GM12878 (cell line): ENCODE data around the gene FANCC. TPM values are rescaled to one million over a fixed set of nuclear protein-coding genes. Genes with fewer than 3 reads are reported as not detected.

ENCODE experiments used
- ATAC-seq: fragments of 200-7000 bp; cut with Tn5 transposase; 3 replicates; pipeline ENCODE4 v1.9.1; 2020; ENCODE audit warnings: mild to moderate bottlenecking, moderate library complexity
- BruUV-seq: library from RNA; stranded (reverse); fragments of 400-500 nt; replicated peaks from 2 replicates; lab custom pipeline; 2021; lab: Mats Ljungman, UMichigan
- CTCF ChIA-PET: fragments of 300-600 bp; sonication (Branson Sonifier 250); formaldehyde crosslinking; extraction: SDS; loops from one replicate; lab custom pipeline; 2021; ENCODE audit warnings: inconsistent platforms; lab: Yijun Ruan, JAX
- POLR2A ChIA-PET: fragments of 350-600 bp; formaldehyde crosslinking; extraction: SDS; loops from one replicate; lab custom pipeline; 2021; ENCODE audit warnings: inconsistent platforms; lab: Charles Lee
- RAD21 ChIA-PET: fragments of 300-600 bp; sonication (Branson Sonifier 250); formaldehyde crosslinking; loops from one replicate; lab custom pipeline; 2023; ENCODE audit warnings: antibody characterized with exemption; ENCODE audit not compliant: unreplicated experiment; lab: Charles Lee
- SMC1A ChIA-PET: fragments of 300-600 bp; sonication (Branson Sonifier 250); formaldehyde crosslinking; loops from one replicate; lab custom pipeline; 2023; ENCODE audit not compliant: unreplicated experiment, uncharacterized antibody; lab: Charles Lee
- DNase-seq: peaks from one replicate; pipeline ENCODE4 v3.0.0-alpha.2; 2011; ENCODE audit warnings: low read depth, low spot score
- FAIRE-seq: peaks from 3 replicates; lab custom pipeline; 2011; peaks lifted over from hg19 to GRCh38; lab: Jason Lieb, UNC
- H2AFZ ChIP-seq: 2 replicates; pipeline ENCODE4 v1.6.0; 2011; ENCODE audit warnings: low read depth, low read length, control low read depth; ENCODE audit not compliant: control insufficient read depth
- H3K27ac ChIP-seq: 2 replicates; pipeline ENCODE4 v1.5.1; 2011; ENCODE audit warnings: control low read depth; ENCODE audit not compliant: control insufficient read depth, insufficient read depth
- H3K27me3 ChIP-seq, 2 experiments: replicated peaks in 1 of 2; 2 replicates each; pipeline versions ENCODE4 v1.6.0 to v1.6.1; 2011; ENCODE audit warnings: low read length in 1 of 2; ENCODE audit not compliant: control insufficient read depth in 2 of 2, insufficient read depth in 2 of 2
- H3K36me3 ChIP-seq, 2 experiments: 2 replicates each; pipeline ENCODE4 v1.5.1; 2011; ENCODE audit warnings: low read length in 1 of 2; ENCODE audit not compliant: control insufficient read depth in 2 of 2, insufficient read depth in 2 of 2
- H3K4me1 ChIP-seq: 2 replicates; pipeline ENCODE4 v1.6.1; 2011; ENCODE audit warnings: mild to moderate bottlenecking, low read length, moderate library complexity, mixed read lengths; ENCODE audit not compliant: control insufficient read depth, insufficient read depth
- H3K4me2 ChIP-seq: 2 replicates; pipeline ENCODE4 v1.6.0; 2011; ENCODE audit warnings: control low read depth; ENCODE audit not compliant: control insufficient read depth, insufficient read depth
- H3K4me3 ChIP-seq: fragments of 200-600 bp; sonication (generic); 2 replicates; pipeline ENCODE4 v1.5.1; 2016
- H3K79me2 ChIP-seq: 2 replicates; pipeline ENCODE4 v1.6.0; 2011; ENCODE audit warnings: low read length; ENCODE audit not compliant: control insufficient read depth, insufficient read depth
- H3K9ac ChIP-seq: 2 replicates; pipeline ENCODE4 v1.8.0; 2011; ENCODE audit warnings: low read length, control low read depth, mixed read lengths; ENCODE audit not compliant: control insufficient read depth, insufficient read depth
- H3K9me3 ChIP-seq: replicated peaks from 3 replicates; pipeline ENCODE4 v1.5.1; 2011; ENCODE audit warnings: mild to moderate bottlenecking, low read length; ENCODE audit not compliant: control insufficient read depth, insufficient read depth
- H4K20me1 ChIP-seq: 2 replicates; pipeline ENCODE4 v1.6.0; 2011; ENCODE audit not compliant: control insufficient read depth, insufficient read depth
- ASH2L ChIP-seq: fragments of 300-600, 200-600 bp; sonication (generic); IDR thresholded peaks from 2 replicates; pipeline ENCODE4 v1.6.1; 2017; ENCODE audit warnings: low read depth, mild to moderate bottlenecking, borderline replicate concordance
- BACH1 ChIP-seq: fragments of 450-650 bp; IDR thresholded peaks from 2 replicates; pipeline ENCODE4 v1.6.1; 2017; ENCODE audit warnings: mild to moderate bottlenecking, borderline replicate concordance
- BCL11A ChIP-seq: IDR thresholded peaks from 2 replicates; pipeline ENCODE4 v1.6.1; 2011; ENCODE audit warnings: low read depth, low read length
- CBX5 ChIP-seq: sonication (generic); IDR thresholded peaks from 2 replicates; pipeline ENCODE4 v1.6.1; 2016; ENCODE audit warnings: low read depth, moderate library complexity, mild to moderate bottlenecking, inconsistent platforms
- CHD1 ChIP-seq: IDR thresholded peaks from 2 replicates; pipeline ENCODE4 v1.6.1; 2012; ENCODE audit warnings: low read depth, low read length, improper control_type of control experiment
- FOS ChIP-seq: IDR thresholded peaks from 3 replicates; pipeline ENCODE4 v1.6.1; 2011; ENCODE audit warnings: borderline replicate concordance; ENCODE audit not compliant: insufficient read length; ENCODE audit errors: extremely low read depth
- IRF5 ChIP-seq: fragments of 450-650 bp; IDR thresholded peaks from 2 replicates; pipeline ENCODE4 v1.6.1; 2017; ENCODE audit warnings: borderline replicate concordance
- JUND ChIP-seq: IDR thresholded peaks from 2 replicates; pipeline ENCODE4 v1.6.1; 2012; ENCODE audit warnings: low read depth, mild to moderate bottlenecking, low read length, improper control_type of control experiment, moderate library complexity
- KLF5 ChIP-seq: fragments of 450-650 bp; IDR thresholded peaks from 2 replicates; pipeline ENCODE4 v1.6.1; 2014; ENCODE audit warnings: mild to moderate bottlenecking; ENCODE audit not compliant: partially characterized antibody
- MTA3 ChIP-seq: IDR thresholded peaks from 2 replicates; pipeline ENCODE4 v1.6.1; 2012; ENCODE audit warnings: low read length, inconsistent platforms, borderline replicate concordance
- NR2C2 ChIP-seq: IDR thresholded peaks from 2 replicates; pipeline ENCODE4 v1.6.1; 2011; ENCODE audit warnings: borderline replicate concordance, low read depth; ENCODE audit not compliant: control insufficient read depth, insufficient read length
- SIN3A ChIP-seq: IDR thresholded peaks from 2 replicates; pipeline ENCODE4 v1.6.1; 2012; ENCODE audit warnings: low read depth, low read length, improper control_type of control experiment
- SIX5 ChIP-seq: IDR thresholded peaks from 2 replicates; pipeline ENCODE4 v1.6.1; 2011; ENCODE audit warnings: mild to moderate bottlenecking, low read depth, low read length, moderate library complexity; ENCODE audit not compliant: severe bottlenecking
- SMAD5 ChIP-seq: IDR thresholded peaks from 2 replicates; pipeline ENCODE4 v1.6.1; 2016; ENCODE audit warnings: antibody characterized with exemption, low read depth
- SMC3 ChIP-seq: IDR thresholded peaks from 2 replicates; pipeline ENCODE4 v1.6.1; 2011; ENCODE audit warnings: low read length, improper control_type of control experiment, borderline replicate concordance
- USF1 ChIP-seq: IDR thresholded peaks from 2 replicates; pipeline ENCODE4 v1.6.1; 2011; ENCODE audit warnings: borderline replicate concordance, low read depth, mild to moderate bottlenecking, moderate library complexity, mixed read lengths, low read length; ENCODE audit not compliant: insufficient read depth; ENCODE audit errors: extremely low read length
- ZBED1 ChIP-seq: IDR thresholded peaks from 2 replicates; pipeline ENCODE4 v1.6.1; 2016; ENCODE audit warnings: borderline replicate concordance
- ZNF24 ChIP-seq: fragments of 450-650 bp; IDR thresholded peaks from 2 replicates; pipeline ENCODE4 v1.6.1; 2017; ENCODE audit warnings: antibody characterized with exemption, mild to moderate bottlenecking
- ZNF274 ChIP-seq: IDR thresholded peaks from one replicate; pipeline ENCODE4 v1.8.0; 2011; ENCODE audit not compliant: insufficient read length, insufficient read depth
- WGBS: methylation state at CpG from one replicate; pipeline ENCODE4 v1.1.6; 2016; ENCODE audit warnings: low lambda C conversion rate; ENCODE audit not compliant: insufficient replicate concordance, insufficient coverage; ENCODE audit errors: missing lambda C conversion rate; 5-methylcytosine and 5-hydroxymethylcytosine counted together
- in situ Hi-C: fragments of 300-500 bp; cut with MboI; formaldehyde crosslinking; loops from 9 replicates; pipeline ENCODE4 v1.14.3; 2018; ENCODE audit warnings: mixed read lengths
- intact Hi-C: fragments of 100-400 bp; cut with micrococcal nuclease; formaldehyde crosslinking; loops from one replicate; pipeline ENCODE4 v1.14.2; 2022; ENCODE audit not compliant: unreplicated experiment
- polyA plus RNA-seq, 11 experiments: library from polyadenylated mRNA; depleted of rRNA in 4 of 11; unstranded in 6 of 11; stranded (reverse) in 5 of 11; fragments of >200 nt; fragmentation: Nextera tagmentation in 4 of 11; fragmentation: Illumina TruSeq in 1 of 11; extraction: Ambion mirVana in 4 of 11; extraction: Trizol in 1 of 11; gene quantifications; 1 replicate in 1 of 11; 2 replicates in 10 of 11; pipeline versions ENCODE4 v1.2.1 to v1.2.3, GENCODE V29; 2011 to 2016; ENCODE audit warnings: inconsistent platforms in 2 of 11, missing spikeins in 2 of 11, low read depth in 1 of 11
- total RNA-seq, 4 experiments: library from RNA; depleted of rRNA in 3 of 4; stranded (reverse); fragments of >200 nt in 3 of 4; fragmentation: Illumina TruSeq in 1 of 4; extraction: Trizol in 1 of 4; gene quantifications; 2 replicates each; pipeline versions ENCODE4 v1.2.1 to v1.2.3, GENCODE V29; 2013 to 2021
- TF ChIP-seq, protein P1 (sequence below): fragments of 450-650 bp; formaldehyde crosslinking; IDR thresholded peaks from 2 replicates; pipeline ENCODE4 v1.4.0; 2020; ENCODE audit warnings: mild to moderate bottlenecking, moderate library complexity

The FANCC gene
- total and polyA plus RNA-seq, 10 of the 15 experiments (the other 5 are each of a cell fraction or from before 2014, with no cell fraction given), result 1.2 to 16.8 (median 10.5) TPM

DNA sequence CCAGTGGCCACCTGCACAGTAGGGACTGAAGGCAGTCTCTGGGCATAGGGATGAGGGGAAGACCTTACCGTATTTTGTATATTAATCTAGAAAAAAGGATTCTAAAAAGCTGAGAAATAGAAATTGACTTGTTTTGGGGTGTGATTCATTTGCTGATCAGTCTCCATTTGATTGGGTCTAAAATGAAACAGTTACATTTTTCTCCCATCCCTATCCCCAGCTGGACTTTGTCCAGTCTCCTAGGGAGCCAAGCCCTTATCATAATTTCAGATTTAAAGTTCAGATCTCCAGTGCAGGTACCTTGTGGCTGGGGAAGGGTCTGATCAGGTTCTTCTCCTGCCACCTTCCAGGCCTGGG, 240.8 kb downstream of the FANCC start:
- WGBS, result 93% methylated on average over 1 of the region's 1 CpG
- H3K79me2 ChIP-seq, result no peaks in the 10 kb centered on the region
- H3K4me3 ChIP-seq, result no peak overlapping the region
- H3K4me2 ChIP-seq, result no peak overlapping the region
- no peak for TF ChIP-seq BACH1
- TF ChIP-seq SMC3, result no peak
- no peak for TF ChIP-seq ZNF274
- no peak for TF ChIP-seq CHD1
- TF ChIP-seq JUND, result no peak
- no peak for TF ChIP-seq BCL11A
- TF ChIP-seq SIN3A, result no peak
- TF ChIP-seq ZNF24, result no peak
- no peak for TF ChIP-seq USF1
- TF ChIP-seq ASH2L, result no peak
- no peak for TF ChIP-seq CBX5
- no peak for TF ChIP-seq SIX5
- TF ChIP-seq ZBED1, result no peak
- TF ChIP-seq NR2C2, result no peak
- no peak for TF ChIP-seq MTA3
- no peak for TF ChIP-seq SMAD5
- TF ChIP-seq, protein P1, sequence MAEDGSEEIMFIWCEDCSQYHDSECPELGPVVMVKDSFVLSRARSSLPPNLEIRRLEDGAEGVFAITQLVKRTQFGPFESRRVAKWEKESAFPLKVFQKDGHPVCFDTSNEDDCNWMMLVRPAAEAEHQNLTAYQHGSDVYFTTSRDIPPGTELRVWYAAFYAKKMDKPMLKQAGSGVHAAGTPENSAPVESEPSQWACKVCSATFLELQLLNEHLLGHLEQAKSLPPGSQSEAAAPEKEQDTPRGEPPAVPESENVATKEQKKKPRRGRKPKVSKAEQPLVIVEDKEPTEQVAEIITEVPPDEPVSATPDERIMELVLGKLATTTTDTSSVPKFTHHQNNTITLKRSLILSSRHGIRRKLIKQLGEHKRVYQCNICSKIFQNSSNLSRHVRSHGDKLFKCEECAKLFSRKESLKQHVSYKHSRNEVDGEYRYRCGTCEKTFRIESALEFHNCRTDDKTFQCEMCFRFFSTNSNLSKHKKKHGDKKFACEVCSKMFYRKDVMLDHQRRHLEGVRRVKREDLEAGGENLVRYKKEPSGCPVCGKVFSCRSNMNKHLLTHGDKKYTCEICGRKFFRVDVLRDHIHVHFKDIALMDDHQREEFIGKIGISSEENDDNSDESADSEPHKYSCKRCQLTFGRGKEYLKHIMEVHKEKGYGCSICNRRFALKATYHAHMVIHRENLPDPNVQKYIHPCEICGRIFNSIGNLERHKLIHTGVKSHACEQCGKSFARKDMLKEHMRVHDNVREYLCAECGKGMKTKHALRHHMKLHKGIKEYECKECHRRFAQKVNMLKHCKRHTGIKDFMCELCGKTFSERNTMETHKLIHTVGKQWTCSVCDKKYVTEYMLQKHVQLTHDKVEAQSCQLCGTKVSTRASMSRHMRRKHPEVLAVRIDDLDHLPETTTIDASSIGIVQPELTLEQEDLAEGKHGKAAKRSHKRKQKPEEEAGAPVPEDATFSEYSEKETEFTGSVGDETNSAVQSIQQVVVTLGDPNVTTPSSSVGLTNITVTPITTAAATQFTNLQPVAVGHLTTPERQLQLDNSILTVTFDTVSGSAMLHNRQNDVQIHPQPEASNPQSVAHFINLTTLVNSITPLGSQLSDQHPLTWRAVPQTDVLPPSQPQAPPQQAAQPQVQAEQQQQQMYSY (CRISPR knock-in tag), result no peak
- TF ChIP-seq FOS, result no peak
- no peak for TF ChIP-seq KLF5
- no peak for TF ChIP-seq IRF5
- TF ChIP-seq, all 136 proteins: peak for 0
- no peaks in the 10 kb centered on the region for H3K27me3 ChIP-seq
- H3K9me3 ChIP-seq, result no peaks in the 10 kb centered on the region
- no peaks in the 10 kb centered on the region for H3K4me1 ChIP-seq
- H3K27ac ChIP-seq, result no peak overlapping the region
- BruUV-seq, result no TSS peak
- in situ Hi-C loops, result no loop called here
- H2AFZ ChIP-seq, result no peak overlapping the region
- ChIA-PET CTCF (no interaction called here), POLR2A (no interaction called here), SMC1A (no interaction called here), RAD21 (no interaction called here)
- no peaks in the 10 kb centered on the region for H4K20me1 ChIP-seq
- FAIRE-seq (no peak), ATAC-seq (no peak), DNase-seq (no peak)
- peaks cover 0 to 2% of the 10 kb centered on the region in 2 experiments; a peak in 3 of 4 replicates for H3K36me3 ChIP-seq
- intact Hi-C loops, result no loop called here
- H3K9ac ChIP-seq, result no peak overlapping the region
